NCI-H1417 treated with DMSO at 0.1 percent for 48 hours (cell line): ENCODE measurements around the gene ETV6.
A peak's percentile ranks its signal among the peaks of the same experiment; 100 is the strongest.

Source experiments
- DNase-seq: peaks from one replicate; lab custom pipeline; 2025; lab: John Stamatoyannopoulos, UW

The ETV6 gene

DNA sequence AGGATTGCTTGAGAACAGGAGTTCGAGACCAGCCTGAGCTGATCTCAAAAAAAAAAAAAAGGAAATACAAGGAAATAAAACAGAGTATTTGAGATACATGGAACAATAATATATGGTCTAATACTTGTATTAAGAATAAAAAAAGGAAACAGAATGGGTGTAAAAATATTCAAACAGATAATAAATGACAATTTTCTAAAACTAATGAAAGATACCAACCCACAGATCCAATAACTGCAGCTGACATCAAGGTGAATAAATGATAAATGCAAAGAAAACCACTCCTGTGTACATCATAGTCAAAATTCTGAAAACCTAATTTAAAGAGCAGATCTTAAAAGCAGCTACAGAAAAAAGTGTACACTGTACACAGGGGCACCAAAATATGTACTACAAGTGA is 4.1 kb upstream of the ETV6 start:
- no peak for DNase-seq

DNA sequence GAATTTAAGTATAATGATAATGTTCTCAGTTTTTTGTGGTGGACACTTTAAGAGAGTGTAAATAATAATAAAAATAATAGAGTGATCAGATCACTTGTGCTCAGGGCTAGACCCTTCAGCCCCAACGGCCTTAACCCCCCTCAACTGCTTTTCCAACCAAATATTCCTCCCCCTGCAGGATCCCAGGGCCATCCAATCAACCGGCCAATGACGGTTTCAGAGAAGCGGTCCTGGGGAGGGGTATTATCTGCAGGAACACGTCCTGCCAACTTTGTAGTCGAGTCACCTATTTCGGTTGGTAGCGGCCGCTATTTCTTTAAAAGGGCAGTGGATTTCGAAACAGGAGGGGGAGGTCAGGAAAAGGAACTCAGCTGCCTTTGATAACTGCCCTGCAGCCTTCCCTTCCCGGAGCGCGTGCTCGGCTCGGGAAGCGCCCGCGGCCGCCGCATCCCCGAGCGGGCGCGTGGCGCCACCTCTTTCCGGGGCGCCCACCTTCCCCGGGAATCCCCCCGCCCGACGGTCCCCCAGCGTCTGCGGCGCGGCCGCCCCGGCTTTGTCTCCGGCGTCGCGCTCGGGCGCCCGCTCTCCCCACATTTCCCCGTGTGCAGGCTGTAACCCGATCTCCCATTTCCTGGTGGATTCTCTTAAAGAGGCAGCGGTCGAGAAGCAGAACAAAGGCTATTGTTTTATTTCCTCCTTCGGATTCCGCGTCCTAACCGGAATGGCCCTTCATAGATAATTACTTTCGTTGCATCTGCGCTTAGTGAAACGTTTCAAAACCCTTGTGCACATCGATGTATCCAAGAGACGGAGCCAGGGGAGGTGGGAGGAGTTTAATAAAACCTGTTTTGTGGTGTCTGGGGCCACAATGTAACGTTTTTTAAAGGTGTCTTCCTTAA is 711 bp upstream of the ETV6 start:
- peak; percentile 92 for DNase-seq

DNA sequence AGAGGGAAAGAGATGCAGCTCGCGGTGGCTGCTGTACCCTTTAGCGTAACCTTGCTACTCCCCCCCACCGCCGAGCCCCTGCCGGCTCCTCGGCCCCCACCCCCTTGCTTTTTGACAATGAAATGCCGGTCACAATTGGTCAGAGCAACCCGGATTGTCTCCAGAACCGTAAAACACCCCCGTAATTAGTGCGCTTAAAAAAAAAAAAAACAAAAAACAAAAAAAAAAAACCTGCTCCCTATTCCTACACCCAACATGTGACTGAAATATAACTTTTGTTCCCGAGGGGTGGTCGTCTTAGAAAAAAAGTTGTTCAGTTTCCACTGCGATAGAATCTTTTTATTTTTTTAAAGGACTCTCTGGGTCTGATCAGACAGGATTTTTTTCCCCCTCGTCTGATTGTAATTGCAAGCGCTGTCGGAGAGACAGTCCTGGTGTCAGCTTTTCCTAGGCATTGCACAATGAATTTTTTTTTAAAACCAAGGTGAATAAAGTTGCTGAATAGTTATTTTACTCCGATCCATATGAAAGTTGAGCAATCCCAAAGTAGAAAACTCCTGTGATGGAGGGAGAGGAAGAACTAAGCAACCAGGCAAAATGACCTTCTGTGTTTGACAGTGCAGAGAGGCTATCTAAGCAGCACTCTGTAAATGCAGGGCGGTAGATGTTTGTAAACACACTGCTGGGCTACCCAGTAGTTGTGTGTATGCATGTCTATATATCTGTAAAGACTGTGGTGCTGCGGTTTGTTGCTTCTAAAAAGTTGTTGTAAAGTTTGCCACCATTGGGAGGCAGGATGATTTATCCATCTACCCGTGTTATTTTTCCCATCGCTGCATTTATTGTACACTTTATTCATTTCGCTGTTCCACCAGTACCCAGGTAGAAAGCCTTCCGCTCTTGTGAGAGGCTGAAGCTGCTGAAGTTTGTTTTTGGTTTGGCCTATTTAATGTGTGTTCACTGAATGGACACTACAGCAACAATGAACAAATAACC is 1.1 kb downstream of the ETV6 start:
- no peak for DNase-seq

DNA sequence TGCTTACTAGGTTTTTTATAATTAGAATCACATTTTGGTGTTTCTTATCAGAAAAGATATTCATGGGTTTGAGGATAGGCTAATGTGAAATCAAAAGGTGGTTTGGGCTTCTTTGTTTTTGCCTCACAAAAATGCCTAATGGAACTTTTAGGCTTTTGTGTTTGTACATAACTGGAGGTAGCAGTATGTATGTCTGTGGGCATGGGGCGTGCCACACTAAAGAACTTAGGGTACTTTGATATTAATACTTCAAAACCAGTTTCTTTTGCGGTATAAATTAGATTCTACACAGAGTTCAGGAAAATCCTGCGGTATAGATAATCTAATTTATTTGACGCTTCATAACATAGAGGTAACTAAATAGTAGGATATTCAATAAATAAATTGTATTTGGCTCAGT is 1.9 kb downstream of the ETV6 start:
- DNase-seq = no peak

DNA sequence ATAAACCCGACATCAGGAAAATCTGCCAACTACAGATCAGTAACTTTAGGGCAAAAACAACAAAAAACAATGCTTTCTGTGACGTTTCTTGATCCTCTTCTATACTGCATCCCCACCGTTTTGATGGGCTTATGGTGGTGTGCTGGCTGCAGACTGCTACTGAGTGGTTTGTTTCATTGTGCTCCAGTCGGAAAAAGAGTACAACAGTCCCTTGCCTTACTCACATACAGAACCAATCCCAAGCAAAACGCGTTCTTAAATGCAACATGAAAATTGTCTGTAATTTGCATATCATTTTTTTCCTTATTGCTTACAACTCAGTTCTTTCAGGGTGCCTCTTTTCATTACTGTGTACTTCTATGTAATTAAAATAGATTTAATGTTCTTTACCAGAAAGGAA is 2.3 kb downstream of the ETV6 start:
- no peak for DNase-seq

DNA sequence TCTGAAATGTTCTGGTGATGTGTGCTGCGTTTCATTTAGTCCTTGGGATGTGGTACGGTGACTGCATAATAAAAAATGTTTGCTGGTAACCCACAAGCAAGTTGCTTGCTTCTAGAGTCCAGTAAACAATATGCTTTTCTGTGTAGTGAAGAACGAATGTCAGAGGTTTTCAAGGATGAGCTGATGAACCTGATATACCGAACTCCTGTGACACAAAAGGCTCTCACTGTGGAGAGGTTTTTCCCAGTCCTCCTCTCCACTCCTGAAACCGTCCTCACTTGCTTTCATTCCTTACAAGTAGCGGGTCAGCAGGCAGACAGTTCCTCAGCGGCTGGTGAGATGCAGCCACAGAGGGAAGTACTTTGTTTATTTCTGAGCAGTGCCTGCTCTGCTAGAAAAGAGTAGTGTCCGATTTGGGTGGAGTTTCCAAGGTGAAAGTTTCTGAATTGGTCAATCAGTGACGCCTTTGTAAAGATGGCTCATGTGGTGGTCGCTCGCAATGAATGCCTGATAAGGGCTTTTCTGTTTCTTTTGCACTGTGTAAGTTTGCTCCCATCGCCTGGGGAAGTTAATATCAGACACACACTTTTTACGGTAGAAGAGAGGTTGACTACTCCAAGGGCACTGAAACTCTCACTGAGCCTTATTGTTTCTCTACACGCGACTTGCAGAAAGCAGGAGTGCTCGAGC is 3.0 kb downstream of the ETV6 start:
- no peak for DNase-seq

DNA sequence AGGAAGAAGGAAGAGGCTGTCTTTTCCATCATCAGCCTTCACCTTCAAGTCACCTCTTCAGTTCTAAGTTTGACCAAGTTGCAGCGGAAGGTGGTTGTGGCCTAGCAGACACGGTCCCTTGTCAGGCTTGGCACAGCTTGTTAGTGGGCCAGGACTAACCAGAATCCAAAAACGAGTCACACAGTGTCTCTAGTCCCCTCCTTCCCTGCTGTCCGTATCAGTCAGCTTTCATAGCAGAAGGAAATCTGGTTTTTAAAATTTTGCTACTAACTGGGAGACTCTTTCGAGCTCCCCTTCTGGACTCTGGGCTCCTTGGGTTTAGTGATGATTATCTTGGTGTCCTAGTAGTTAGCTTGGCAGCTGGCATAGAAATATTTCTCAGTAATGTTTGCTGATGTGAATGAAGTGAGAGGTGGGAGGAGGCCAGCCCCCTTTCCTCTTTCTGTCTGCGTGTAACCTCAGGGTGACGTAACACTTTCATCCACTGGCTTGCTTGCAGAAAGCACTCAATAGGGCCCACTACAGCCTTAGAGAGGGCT is 3.8 kb downstream of the ETV6 start:
- DNase-seq = no peak

DNA sequence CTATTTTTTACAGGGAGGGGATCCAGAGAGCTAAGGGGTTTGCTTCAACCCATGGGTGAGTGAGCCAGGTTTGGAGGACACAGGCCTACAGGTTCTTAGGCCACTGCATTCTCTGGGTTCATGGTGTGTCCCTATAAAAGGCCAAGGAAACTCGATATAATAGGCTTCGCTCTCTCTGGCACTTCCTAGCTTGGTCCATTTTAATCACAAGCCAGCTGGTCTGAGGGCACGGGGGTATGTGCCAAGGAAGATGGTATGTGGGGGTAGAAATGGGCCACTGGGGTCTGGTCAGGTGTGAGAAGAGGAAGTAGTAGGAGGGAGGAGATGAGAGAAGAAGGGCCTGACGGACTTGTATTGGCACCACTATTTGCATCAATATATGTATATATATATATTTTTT is 4.9 kb downstream of the ETV6 start:
- no peak for DNase-seq

DNA sequence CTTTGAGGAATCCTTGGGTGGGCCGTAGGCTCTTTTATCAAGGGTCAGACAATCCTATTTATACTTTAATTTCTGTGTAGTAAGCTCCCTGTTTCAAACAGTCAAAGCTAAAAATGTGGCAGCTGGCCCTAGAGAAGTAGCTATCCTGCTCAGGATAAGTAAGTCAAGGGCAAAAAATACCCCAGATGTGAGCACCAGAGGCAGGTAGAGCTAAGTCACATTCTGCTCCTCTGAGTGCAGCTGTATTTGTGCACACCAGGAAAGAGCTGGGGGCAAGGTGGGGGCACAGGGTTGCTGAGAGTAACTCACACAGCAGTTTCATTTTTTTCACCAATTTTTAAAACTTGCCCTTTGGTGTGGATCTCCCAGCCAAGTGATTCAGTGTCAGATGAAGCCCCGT is 5.3 kb downstream of the ETV6 start:
- DNase-seq = no peak

DNA sequence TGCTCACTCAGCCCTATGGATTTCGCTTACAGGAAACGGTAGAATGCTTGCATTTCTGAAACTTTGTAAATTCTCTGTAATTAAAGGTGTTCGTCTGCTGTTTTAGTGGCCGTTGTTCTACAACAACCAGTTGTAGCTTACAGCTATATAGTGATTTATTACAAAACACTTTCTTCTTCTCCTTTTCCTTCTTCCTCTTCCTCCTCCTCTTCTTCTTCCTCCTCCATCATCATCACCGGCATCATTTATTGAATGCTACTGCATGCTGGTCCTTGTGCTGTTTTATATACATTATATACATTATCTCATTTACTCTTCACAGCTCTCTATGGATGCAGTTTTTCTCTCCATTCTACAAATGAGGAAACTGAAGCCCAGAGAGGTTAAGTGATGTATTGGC is 6.4 kb downstream of the ETV6 start:
- DNase-seq = no peak

DNA sequence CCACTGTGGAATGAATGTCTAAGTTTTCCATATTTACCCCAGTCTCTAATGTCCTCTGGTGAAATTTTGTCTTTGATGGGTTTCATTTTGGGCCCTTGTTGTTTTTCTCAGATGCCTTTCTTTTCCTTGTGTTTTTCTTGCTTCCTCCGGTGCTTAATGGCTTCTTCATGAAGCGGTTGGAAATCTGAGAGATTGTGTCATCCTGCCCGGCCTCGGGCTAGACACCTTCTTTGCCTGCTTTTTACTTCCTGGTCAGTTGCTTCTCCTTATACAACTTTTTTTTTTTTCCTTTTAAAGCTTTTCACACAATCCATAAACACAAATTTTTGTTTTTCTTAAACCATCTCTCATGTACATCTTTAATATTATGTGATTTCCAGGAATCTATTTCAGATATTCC is 7.1 kb downstream of the ETV6 start:
- no peak for DNase-seq

DNA sequence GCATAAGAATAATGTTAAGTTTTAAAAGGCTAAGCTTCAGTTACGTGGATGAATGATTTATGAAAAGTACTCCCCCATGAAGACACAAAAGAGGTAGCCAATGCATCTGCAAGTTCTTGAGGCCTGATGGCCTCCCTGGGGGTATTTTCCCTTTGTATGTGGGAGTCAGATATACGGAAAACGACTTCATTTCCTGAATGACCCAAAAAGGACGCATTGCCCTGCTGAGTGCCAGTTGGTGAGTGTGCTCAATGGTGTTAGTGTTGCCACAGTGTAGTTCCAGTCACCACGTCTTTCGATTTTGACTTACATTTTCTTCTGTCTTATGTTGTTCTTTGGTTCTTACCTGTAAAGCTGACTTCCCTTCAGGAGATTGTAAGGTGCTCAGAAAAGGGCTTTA is 8.0 kb downstream of the ETV6 start:
- DNase-seq = no peak

DNA sequence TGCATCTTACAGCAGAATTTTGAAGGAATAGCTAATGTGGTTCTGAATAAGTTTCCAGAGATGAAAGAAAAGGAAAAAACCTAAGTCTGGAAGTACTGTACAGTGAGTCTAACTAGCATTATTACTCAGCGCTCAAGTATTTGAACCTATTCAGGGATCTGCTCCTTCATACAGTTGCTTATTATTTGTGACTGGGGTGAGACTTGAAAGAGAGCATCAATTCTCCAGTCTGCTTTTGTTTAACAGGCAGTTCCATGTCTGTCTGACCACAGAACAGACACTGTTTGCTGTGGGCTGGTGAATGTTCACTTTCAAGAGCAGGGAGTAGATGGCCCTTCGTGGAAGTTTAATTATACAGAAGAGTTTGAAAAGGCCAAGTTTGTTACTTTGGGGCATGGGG is 9.3 kb downstream of the ETV6 start:
- DNase-seq = no peak

DNA sequence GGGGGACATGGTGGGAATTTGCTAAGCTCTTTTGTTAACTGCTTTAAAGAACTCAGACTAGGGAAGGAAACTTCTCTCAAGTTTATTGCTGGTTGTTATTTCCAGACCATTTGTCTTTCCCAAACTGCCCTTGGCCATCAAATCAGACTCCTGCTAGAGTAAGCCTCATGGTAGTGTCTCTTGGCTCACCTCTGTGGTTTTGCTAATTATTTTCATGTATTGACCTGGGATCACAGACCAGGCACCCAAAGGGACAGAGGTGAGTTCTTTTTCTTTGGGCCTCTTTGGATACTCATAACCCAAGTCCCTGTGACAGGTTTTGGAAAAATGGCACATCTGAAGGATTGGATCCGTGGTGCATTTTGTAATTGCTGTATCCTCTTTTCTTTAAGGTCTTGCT is 11.2 kb downstream of the ETV6 start:
- DNase-seq = no peak

DNA sequence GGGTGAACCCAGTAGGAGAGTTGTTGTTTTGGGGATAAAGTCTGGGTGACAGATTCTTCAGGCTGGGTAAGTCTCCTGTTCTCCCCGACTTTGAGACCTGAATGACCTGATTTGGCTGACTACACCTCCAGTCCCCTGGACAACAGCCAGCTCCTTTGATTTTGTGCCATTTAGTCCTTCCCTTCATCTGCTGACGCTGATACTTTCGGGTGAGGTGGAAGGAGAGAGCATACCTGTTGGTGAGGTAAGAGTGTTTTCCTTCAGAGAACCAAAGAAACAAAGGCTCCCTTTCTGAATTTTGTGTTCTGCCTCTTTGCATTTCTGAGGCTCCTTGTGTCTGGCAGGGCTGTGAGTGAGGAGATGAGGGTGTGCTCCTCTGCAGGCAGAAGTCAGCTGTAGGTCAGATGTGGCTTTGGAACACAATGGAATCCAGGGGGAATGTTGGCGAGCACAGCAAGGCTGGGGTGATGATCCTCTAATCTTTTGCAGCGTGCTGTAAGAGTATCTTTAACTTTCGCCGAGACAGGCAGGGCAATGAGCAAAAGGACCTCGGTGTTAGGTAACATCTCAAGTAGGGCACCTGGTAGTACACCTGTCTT is 12.1 kb downstream of the ETV6 start:
- no peak for DNase-seq

DNA sequence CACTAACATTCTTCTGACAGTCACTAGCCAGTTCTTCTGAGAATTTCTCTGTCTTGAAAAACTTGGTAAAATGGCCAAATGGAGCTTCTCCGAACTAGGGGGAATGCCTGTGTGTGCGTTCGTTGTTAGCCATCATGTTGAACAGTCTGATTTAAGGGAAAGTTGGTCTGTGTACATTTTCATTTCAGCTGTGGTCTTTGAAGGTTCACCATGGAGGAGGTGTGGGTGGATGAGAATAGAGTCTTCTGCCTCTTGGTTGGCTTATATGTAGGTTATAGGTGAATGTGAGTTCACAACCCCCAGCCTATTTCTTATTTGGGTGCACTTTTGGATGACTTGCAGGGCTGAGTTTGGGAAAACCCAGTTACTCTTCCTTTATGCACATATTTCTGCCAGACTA is 12.9 kb downstream of the ETV6 start:
- no peak for DNase-seq

DNA sequence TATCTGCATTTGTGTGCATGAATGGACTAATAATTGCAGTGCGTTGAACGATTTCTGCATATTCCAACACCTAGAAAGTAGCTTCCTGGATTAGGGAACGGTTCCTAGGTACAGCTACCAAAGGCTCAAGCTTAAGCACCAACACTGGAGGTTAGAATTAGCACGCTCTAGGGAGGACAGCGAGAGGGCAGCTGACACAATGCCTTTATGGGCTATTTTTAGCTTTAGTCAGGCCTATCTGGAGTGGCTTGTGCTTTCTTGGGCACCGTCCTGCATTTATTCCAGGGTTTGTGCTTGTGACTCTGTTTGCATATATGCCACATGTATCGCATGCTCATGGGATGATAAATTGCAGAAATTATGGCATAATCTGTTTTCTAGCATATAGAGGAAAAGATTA is 13.7 kb downstream of the ETV6 start:
- no peak for DNase-seq

DNA sequence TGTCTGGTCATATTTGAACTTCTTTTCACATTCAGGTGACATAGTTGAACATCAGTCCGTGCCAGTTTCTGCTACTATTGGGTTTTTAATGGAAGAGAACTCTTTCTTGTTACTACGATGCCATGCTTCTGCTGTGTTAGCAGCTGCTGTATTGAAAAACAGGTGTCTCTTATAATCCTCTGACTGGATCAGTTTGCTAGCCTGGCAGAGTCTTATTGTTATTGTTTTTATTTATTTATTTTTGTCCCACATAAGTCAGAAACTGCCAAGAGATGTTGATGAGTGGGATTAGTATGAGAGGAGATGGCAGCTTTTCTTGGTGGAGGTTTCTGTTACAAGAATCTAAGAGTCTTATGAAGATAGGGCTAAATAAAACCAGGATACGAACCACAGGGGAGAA is 14.6 kb downstream of the ETV6 start:
- DNase-seq = no peak

DNA sequence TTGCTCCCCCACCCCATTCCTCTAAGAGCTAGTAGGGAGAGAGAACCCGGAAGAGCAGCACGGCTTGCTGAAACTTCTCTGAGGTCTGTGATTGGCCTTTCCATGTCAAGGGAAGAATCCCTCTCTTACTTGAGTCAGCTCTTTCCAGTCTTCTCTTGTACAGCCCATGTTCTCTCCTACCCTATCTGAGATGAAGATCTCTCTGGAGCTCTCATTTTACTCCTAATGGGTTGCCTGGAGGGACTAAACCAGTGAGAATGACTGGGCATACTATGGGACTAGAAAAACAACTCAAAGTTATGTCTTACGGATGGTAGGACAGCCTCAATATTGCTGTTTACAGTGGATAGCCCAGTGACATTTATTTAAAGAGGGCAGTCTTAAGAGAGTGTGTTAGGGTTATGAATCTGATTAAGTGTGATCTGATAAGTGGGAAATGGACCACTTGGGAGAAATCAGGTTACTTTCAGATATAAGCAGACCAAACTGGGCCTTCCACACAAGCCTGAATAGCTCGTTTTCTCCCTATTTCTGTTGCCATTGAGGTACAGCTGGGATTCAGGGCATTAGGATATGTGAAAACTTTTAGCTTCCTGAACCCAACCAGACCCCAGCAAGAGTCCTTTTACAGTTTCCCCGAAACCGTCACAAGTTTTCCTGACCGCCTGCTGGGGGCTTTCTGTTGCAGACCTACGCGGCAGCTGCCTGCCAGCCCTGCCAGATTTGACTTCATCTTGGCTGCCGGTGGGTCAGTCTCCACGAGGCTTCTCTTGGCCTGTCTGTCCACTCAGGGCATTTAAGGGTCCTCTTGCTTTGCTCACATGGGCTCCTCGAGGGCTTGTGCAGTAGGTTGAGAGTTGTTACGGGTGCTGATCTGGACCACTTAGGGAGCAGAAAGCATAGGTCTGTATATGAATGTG is 16.9 kb downstream of the ETV6 start:
- DNase-seq = no peak

DNA sequence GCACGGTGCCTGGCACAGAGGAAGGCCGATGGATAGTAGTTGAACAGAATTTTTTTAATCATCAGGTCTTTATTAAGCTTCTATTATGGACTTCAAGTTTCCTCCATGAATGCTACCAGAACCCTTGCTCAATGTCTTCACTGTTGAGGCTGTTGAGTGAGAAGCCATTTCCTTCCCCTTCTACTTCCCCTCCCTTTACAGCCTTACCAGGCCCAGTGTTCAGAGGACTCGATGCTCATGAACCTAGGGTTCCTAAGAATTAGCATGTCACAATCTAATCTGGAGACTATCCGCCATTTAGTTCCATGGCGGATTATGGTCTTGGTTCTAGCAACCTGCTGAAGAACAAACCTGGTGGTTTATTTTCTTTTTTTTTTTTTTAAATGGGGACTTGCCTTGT is 17.7 kb downstream of the ETV6 start:
- DNase-seq = no peak

DNA sequence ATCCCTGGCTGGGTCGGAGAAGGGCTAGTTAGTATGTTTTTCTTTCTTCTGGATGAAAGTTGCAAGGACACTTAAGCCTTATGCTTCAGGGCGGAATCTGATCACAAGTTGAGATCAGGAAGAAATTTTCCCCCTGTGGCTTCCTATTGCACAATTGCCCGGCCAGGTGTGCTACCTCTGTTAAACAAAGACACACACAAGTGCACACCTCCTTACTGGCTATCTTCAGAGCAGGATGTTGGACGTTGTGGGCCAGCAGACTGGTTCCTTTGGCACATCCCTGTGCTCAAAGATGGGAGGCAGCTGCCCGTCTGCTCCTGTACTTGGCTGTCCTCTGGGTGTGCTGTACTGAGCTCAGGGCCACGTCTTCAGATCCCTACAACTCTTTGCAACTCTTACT is 19.1 kb downstream of the ETV6 start:
- DNase-seq = no peak
